Neural progenitor cell (in vitro differentiated cells): ENCODE results near the gene PTAFR. TPM values are rescaled to one million over a fixed set of nuclear protein-coding genes. Genes with fewer than 3 reads are reported as not detected.

Source experiments
- DNase-seq: peaks from one replicate; pipeline ENCODE4 v3.0.0-alpha.2; 2016; ENCODE audit warnings: low spot score
- H2AFZ ChIP-seq: fragments of 200-600 bp; sonication (generic); replicated peaks from 2 replicates; pipeline ENCODE4 v1.6.1; 2016; ENCODE audit warnings: antibody characterized with exemption
- H3F3A ChIP-seq: fragments of 200-600 bp; sonication (generic); 2 replicates; pipeline ENCODE4 v1.6.1; 2016; ENCODE audit warnings: antibody characterized with exemption, low read depth
- H3K27ac ChIP-seq: fragments of 200-600 bp; sonication (generic); 2 replicates; pipeline ENCODE4 v1.5.1; 2016; ENCODE audit warnings: mild to moderate bottlenecking
- H3K27me3 ChIP-seq: fragments of 200-600 bp; sonication (generic); 2 replicates; pipeline ENCODE4 v1.6.1; 2016; ENCODE audit warnings: mild to moderate bottlenecking, moderate library complexity
- H3K36me3 ChIP-seq: fragments of 200-600 bp; sonication (generic); 2 replicates; pipeline ENCODE4 v1.5.1; 2016
- H3K4me1 ChIP-seq: fragments of 200-600 bp; sonication (generic); 2 replicates; pipeline ENCODE4 v1.6.1; 2016; ENCODE audit warnings: mixed run types
- H3K4me2 ChIP-seq: fragments of 200-600 bp; sonication (generic); 2 replicates; pipeline ENCODE4 v1.6.1; 2016
- H3K4me3 ChIP-seq: fragments of 200-600 bp; sonication (generic); 2 replicates; pipeline ENCODE4 v1.5.1; 2016
- H3K79me2 ChIP-seq: fragments of 200-600 bp; sonication (generic); 2 replicates; pipeline ENCODE4 v1.6.1; 2016; ENCODE audit warnings: low read depth
- H3K9ac ChIP-seq: fragments of 200-600 bp; sonication (generic); 2 replicates; pipeline ENCODE4 v1.6.1; 2016
- H3K9me3 ChIP-seq: fragments of 200-600 bp; sonication (generic); 2 replicates; pipeline ENCODE4 v1.5.1; 2016; ENCODE audit warnings: low read depth
- H4K20me1 ChIP-seq: fragments of 200-600 bp; sonication (generic); 2 replicates; pipeline ENCODE4 v1.6.1; 2016; ENCODE audit warnings: low read depth
- H3K27ac Mint-ChIP-seq: 3 replicates; pipeline ENCODE4 v1.8.0; 2021; ENCODE audit warnings: mixed read lengths
- H3K27me3 Mint-ChIP-seq: 2 replicates; pipeline ENCODE4 v1.8.0; 2022; ENCODE audit warnings: low read depth, mild to moderate bottlenecking, inconsistent platforms, moderate library complexity, mixed read lengths; ENCODE audit not compliant: insufficient read depth
- H3K36me3 Mint-ChIP-seq: 3 replicates; pipeline ENCODE4 v1.8.0; 2021; ENCODE audit warnings: mixed read lengths
- H3K4me1 Mint-ChIP-seq: 3 replicates; pipeline ENCODE4 v1.8.0; 2021; ENCODE audit warnings: mixed read lengths
- H3K4me3 Mint-ChIP-seq: 3 replicates; pipeline ENCODE4 v1.8.0; 2021; ENCODE audit warnings: mild to moderate bottlenecking, moderate library complexity, mixed read lengths
- H3K9me3 Mint-ChIP-seq: 3 replicates; pipeline ENCODE4 v1.8.0; 2020; ENCODE audit warnings: mixed read lengths
- CTCF ChIP-seq: fragments of 200-600 bp; sonication (generic); IDR thresholded peaks from 2 replicates; pipeline ENCODE4 v1.5.1; 2017; ENCODE audit warnings: antibody characterized with exemption, mild to moderate bottlenecking
- EZH2 ChIP-seq: fragments of 200-600 bp; sonication (generic); IDR thresholded peaks from 2 replicates; pipeline ENCODE4 v1.6.1; 2017; ENCODE audit warnings: antibody characterized with exemption, mild to moderate bottlenecking, moderate library complexity
- EZH2phosphoT487 ChIP-seq: fragments of 200-600 bp; sonication (generic); IDR thresholded peaks from 2 replicates; pipeline ENCODE4 v1.6.1; 2017; ENCODE audit warnings: antibody characterized with exemption
- total RNA-seq: library from RNA; depleted of rRNA; stranded (reverse); fragments of >200 nt; gene quantifications from 2 replicates; pipeline ENCODE4 v1.2.3, GENCODE V29; 2015; ENCODE audit warnings: low replicate concordance

PTAFR gene
- total RNA-seq, 1 donor from 2014 or later: not detected

DNA sequence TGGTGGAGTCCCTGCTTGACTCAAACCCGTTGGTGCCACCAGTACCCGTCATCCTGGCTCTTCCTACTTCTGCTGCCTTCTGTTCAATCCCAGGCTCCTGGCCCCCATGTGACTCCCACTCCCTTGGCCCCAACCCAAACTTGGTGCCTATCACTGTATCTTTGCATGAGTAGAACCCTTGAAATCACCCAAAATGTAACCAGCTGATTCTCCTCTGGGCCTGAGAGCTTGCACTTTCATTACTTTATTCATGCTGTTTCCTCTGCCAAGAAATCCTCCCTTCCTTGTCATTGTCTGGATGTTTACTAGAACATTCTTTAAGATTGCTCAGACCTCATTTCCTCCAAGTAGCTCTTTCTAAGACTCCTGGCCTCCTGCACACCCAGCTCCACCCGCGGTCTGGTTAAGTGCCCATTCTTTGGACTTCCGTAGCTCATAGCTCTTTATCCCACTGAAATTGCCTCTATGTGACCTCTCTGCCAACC is 15.7 kb downstream of the PTAFR start:
- H3K9me3 ChIP-seq: no peaks in the 10 kb centered on the region
- Mint-ChIP-seq H3K36me3 (no peaks in the 10 kb centered on the region), H3K4me1 (peaks cover 11% of the 10 kb centered on the region), H3K9me3 (no peaks in the 10 kb centered on the region), H3K27ac (peak overlapping the region; percentile 31), H3K27me3 (peaks cover 6% of the 10 kb centered on the region), H3K4me3 (no peak overlapping the region)
- H3K36me3 ChIP-seq: no peaks in the 10 kb centered on the region
- H3F3A ChIP-seq: no peaks in the 10 kb centered on the region
- H2AFZ ChIP-seq: no peak overlapping the region
- no peak overlapping the region for H3K27ac ChIP-seq
- H4K20me1 ChIP-seq: no peaks in the 10 kb centered on the region
- H3K4me3 ChIP-seq: no peak overlapping the region
- no peak for DNase-seq
- no peaks in the 10 kb centered on the region for H3K4me1 ChIP-seq
- no peaks in the 10 kb centered on the region for H3K79me2 ChIP-seq
- no peak overlapping the region for H3K9ac ChIP-seq
- no peaks in the 10 kb centered on the region for H3K27me3 ChIP-seq
- no peak overlapping the region for H3K4me2 ChIP-seq
- no peak for TF ChIP-seq EZH2phosphoT487
- no peak for TF ChIP-seq EZH2
- no peak for TF ChIP-seq CTCF

GRCh38 chr1:28159680-28160079 is 16.8 kb downstream of the PTAFR start:
- Histone ChIP-seq H3K4me2 (no peak overlapping the region), H3F3A (no peaks in the 10 kb centered on the region), H2AFZ (no peak overlapping the region), H4K20me1 (no peaks in the 10 kb centered on the region), H3K9ac (no peak overlapping the region), H3K79me2 (no peaks in the 10 kb centered on the region), H3K4me1 (no peaks in the 10 kb centered on the region), H3K4me3 (no peak overlapping the region), H3K27ac (no peak overlapping the region), H3K27me3 (no peaks in the 10 kb centered on the region), H3K9me3 (no peaks in the 10 kb centered on the region), H3K36me3 (no peaks in the 10 kb centered on the region)
- no peak for TF ChIP-seq CTCF
- no peak for TF ChIP-seq EZH2phosphoT487
- no peak for TF ChIP-seq EZH2
- Mint-ChIP-seq H3K27me3 (peaks cover 8% of the 10 kb centered on the region), H3K36me3 (no peaks in the 10 kb centered on the region), H3K27ac (no peak overlapping the region), H3K9me3 (no peaks in the 10 kb centered on the region), H3K4me3 (no peak overlapping the region), H3K4me1 (peaks cover 9% of the 10 kb centered on the region)
- DNase-seq: no peak

DNA sequence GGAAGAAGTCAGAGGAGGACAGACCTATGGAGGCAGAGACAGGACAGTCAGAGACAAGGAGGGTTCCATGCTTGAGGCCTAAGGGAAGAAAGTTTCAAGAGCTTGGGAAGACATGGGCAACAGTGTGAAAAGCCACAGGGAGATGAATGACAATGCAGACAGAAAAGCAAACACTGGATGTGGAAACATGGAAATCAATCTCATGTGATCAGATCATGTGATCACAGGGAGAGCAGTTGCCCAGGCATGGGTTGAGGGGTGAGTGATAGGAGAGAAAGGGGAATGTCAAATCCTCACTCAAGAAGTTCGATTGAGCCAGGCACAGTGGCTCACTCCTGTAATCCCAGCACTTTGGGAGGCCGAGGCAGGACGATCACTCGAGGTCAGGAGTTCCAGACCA is 17.2 kb downstream of the PTAFR start:
- no peaks in the 10 kb centered on the region for H3K36me3 ChIP-seq
- TF ChIP-seq CTCF (no peak), EZH2phosphoT487 (no peak), EZH2 (no peak)
- no peak overlapping the region for H3K4me3 ChIP-seq
- no peaks in the 10 kb centered on the region for H3K79me2 ChIP-seq
- H3K4me1 Mint-ChIP-seq: peaks cover 6% of the 10 kb centered on the region
- no peaks in the 10 kb centered on the region for H3K27me3 ChIP-seq
- H3K9me3 ChIP-seq: no peaks in the 10 kb centered on the region
- H3K27ac ChIP-seq: no peak overlapping the region
- H4K20me1 ChIP-seq: no peaks in the 10 kb centered on the region
- H3K9me3 Mint-ChIP-seq: no peaks in the 10 kb centered on the region
- H3K4me3 Mint-ChIP-seq: no peak overlapping the region
- H3K9ac ChIP-seq: no peak overlapping the region
- no peak for DNase-seq
- H3K27ac Mint-ChIP-seq: no peak overlapping the region
- no peak overlapping the region for H3K4me2 ChIP-seq
- peaks cover 8% of the 10 kb centered on the region for H3K27me3 Mint-ChIP-seq
- no peaks in the 10 kb centered on the region for H3K4me1 ChIP-seq
- no peaks in the 10 kb centered on the region for H3K36me3 Mint-ChIP-seq
- H3F3A ChIP-seq: no peaks in the 10 kb centered on the region
- no peak overlapping the region for H2AFZ ChIP-seq
